Nephron progenitor cell (in vitro differentiated cells): Measurements from ENCODE around the gene VPS35.

ENCODE experiments used
- DNase-seq: peaks from one replicate; pipeline ENCODE4 v3.0.0; 2021
- H3K27ac Mint-ChIP-seq: 2 replicates; pipeline ENCODE4 v1.8.0; 2021; ENCODE audit warnings: mild to moderate bottlenecking, moderate library complexity, mixed read lengths
- H3K27me3 Mint-ChIP-seq: 2 replicates; pipeline ENCODE4 v1.8.0; 2021; ENCODE audit warnings: mild to moderate bottlenecking, low read depth, mixed read lengths; ENCODE audit not compliant: poor library complexity
- H3K36me3 Mint-ChIP-seq: 2 replicates; pipeline ENCODE4 v1.8.0; 2021; ENCODE audit warnings: low read depth, mixed read lengths
- H3K4me1 Mint-ChIP-seq: 2 replicates; pipeline ENCODE4 v1.8.0; 2021; ENCODE audit warnings: mixed read lengths
- H3K4me3 Mint-ChIP-seq: 2 replicates; pipeline ENCODE4 v1.8.0; 2021; ENCODE audit warnings: mild to moderate bottlenecking, moderate library complexity, mixed read lengths
- H3K9me3 Mint-ChIP-seq: 2 replicates; pipeline ENCODE4 v1.8.0; 2021; ENCODE audit warnings: mild to moderate bottlenecking, moderate library complexity, mixed read lengths
- CTCF ChIP-seq: fragments of 200-600 bp; sonication (generic); IDR thresholded peaks from 2 replicates; pipeline ENCODE4 v1.5.0; 2021; ENCODE audit warnings: antibody characterized with exemption

VPS35 gene

GRCh38 chr16:46613352-46613751 is 75.6 kb downstream of the VPS35 start:
- DNase-seq, result no peak
- H3K4me3 Mint-ChIP-seq, result no peak overlapping the region
- peaks cover 27% of the 10 kb centered on the region for H3K36me3 Mint-ChIP-seq
- no peak overlapping the region for H3K27ac Mint-ChIP-seq
- no peaks in the 10 kb centered on the region for H3K4me1 Mint-ChIP-seq
- no peaks in the 10 kb centered on the region for H3K27me3 Mint-ChIP-seq
- no peak for TF ChIP-seq CTCF
- H3K9me3 Mint-ChIP-seq, result no peaks in the 10 kb centered on the region

- Mint-ChIP-seq H3K9me3 (no peaks in the 10 kb centered on the region), H3K36me3 (peaks cover 39% of the 10 kb centered on the region), H3K27me3 (no peaks in the 10 kb centered on the region), H3K4me1 (no peaks in the 10 kb centered on the region), H3K4me3 (no peak overlapping the region), H3K27ac (no peak overlapping the region)
- no peak for TF ChIP-seq CTCF
- DNase-seq, result no peak
Measured at GRCh38 chr16:46612121-46612520, 76.9 kb downstream of the VPS35 start.

GRCh38 chr16:46607529-46607928 is 81.4 kb downstream of the VPS35 start:
- peaks cover 49% of the 10 kb centered on the region for H3K36me3 Mint-ChIP-seq
- H3K4me1 Mint-ChIP-seq, result no peaks in the 10 kb centered on the region
- no peak overlapping the region for H3K27ac Mint-ChIP-seq
- H3K27me3 Mint-ChIP-seq, result no peaks in the 10 kb centered on the region
- DNase-seq, result no peak
- TF ChIP-seq CTCF, result no peak
- no peaks in the 10 kb centered on the region for H3K9me3 Mint-ChIP-seq
- no peak overlapping the region for H3K4me3 Mint-ChIP-seq

- TF ChIP-seq CTCF, result no peak
- Mint-ChIP-seq H3K27ac (no peak overlapping the region), H3K4me1 (no peaks in the 10 kb centered on the region), H3K9me3 (no peaks in the 10 kb centered on the region), H3K36me3 (peaks cover 61% of the 10 kb centered on the region), H3K27me3 (no peaks in the 10 kb centered on the region), H3K4me3 (no peak overlapping the region)
- no peak for DNase-seq
Measured at GRCh38 chr16:46606231-46606630, 82.7 kb downstream of the VPS35 start.
